SHP77 (cell line): ENCODE measurements around the gene ZNF35.

Experiments used
- DNase-seq, 2 experiments: peaks; one replicate each; lab custom pipeline; 2025; lab: John Stamatoyannopoulos, UW

Gene ZNF35

GRCh38 chr3:44685128-44685800 is 36.7 kb downstream of the ZNF35 start:
- peak; percentile 37 to 62 for DNase-seq

GRCh38 chr3:44687898-44688297 is 39.4 kb downstream of the ZNF35 start:
- no peak for DNase-seq
